GM06990 (cell line): ENCODE data around the gene ZNF665.
"Not testable (repeated sequence)": the region's sequence is repeated elsewhere in the genome, so short reads cannot be mapped to it uniquely, and the experiment has no call there.

Source experiments
- DNase-seq: peaks from one replicate; pipeline ENCODE4 v3.0.0-alpha.2; 2011; ENCODE audit not compliant: insufficient read length; ENCODE audit errors: extremely low read depth
- H3K27me3 ChIP-seq: replicated peaks from 2 replicates; pipeline ENCODE4 v1.6.0; 2011; ENCODE audit warnings: low read length; ENCODE audit not compliant: control insufficient read depth, insufficient read depth
- H3K36me3 ChIP-seq: 2 replicates; pipeline ENCODE4 v1.5.1; 2011; ENCODE audit warnings: low read length; ENCODE audit not compliant: control insufficient read depth, insufficient read depth
- H3K4me3 ChIP-seq: replicated peaks from 2 replicates; pipeline ENCODE4 v1.5.1; 2011; ENCODE audit warnings: low read depth, mild to moderate bottlenecking, control low read depth, low read length
- CTCF ChIP-seq: IDR thresholded peaks from 2 replicates; pipeline ENCODE4 v1.5.1; 2011; ENCODE audit warnings: low read length, control low read depth, mild to moderate bottlenecking, inconsistent platforms; ENCODE audit not compliant: insufficient read depth, poor library complexity, severe bottlenecking

The ZNF665 gene

GRCh38 chr19:53136432-53136831, 56.7 kb downstream of the ZNF665 start:
- no peak for DNase-seq
- Histone ChIP-seq H3K27me3 (no peaks in the 10 kb centered on the region), H3K36me3 (no peaks in the 10 kb centered on the region; the same call in 1 of the 2 replicates), H3K4me3 (no peak overlapping the region)
- no peak for TF ChIP-seq CTCF

GRCh38 chr19:53132141-53132991, 60.8 kb downstream of the ZNF665 start, which contains the start of gene ZNF415:
ZNF415 (minus strand) TSS chr19:53132910; CDS start chr19:53122676, 10,234 bp downstream.
- TF ChIP-seq CTCF, result no peak
- Histone ChIP-seq H3K36me3 (no peaks in the 10 kb centered on the region), H3K27me3 (no peaks in the 10 kb centered on the region), H3K4me3 (no peak within 1 kb of the TSS)
- DNase-seq, result no peak

GRCh38 chr19:53131727-53132126, 61.4 kb downstream of the ZNF665 start:
- no peak for TF ChIP-seq CTCF
- Histone ChIP-seq H3K36me3 (no peaks in the 10 kb centered on the region), H3K4me3 (no peak overlapping the region), H3K27me3 (no peaks in the 10 kb centered on the region)
- no peak for DNase-seq

- Histone ChIP-seq H3K36me3 (no peaks in the 10 kb centered on the region; the same call in 1 of the 2 replicates), H3K4me3 (no peak overlapping the region), H3K27me3 (no peaks in the 10 kb centered on the region)
- no peak for TF ChIP-seq CTCF
- DNase-seq, result no peak
Observed at GRCh38 chr19:53131085-53131590, 62.0 kb downstream of the ZNF665 start.

- H3K36me3 ChIP-seq, result no peaks in the 10 kb centered on the region; the same call in 1 of the 2 replicates
- no peak overlapping the region for H3K4me3 ChIP-seq
- H3K27me3 ChIP-seq, result no peaks in the 10 kb centered on the region
- DNase-seq, result no peak
- no peak for TF ChIP-seq CTCF
Observed at GRCh38 chr19:53130506-53130905, 62.7 kb downstream of the ZNF665 start.

GRCh38 chr19:53126733-53127526, 66.2 kb downstream of the ZNF665 start:
- not testable (repeated sequence) for H3K27me3 ChIP-seq, H3K4me3 ChIP-seq, H3K36me3 ChIP-seq, DNase-seq
